GM19395 (cell line): Measurements from ENCODE around the gene SCAANT1.
A peak's percentile ranks its signal among the peaks of the same experiment; 100 is the strongest.

Experiments
- ATAC-seq: cut with Tn5 transposase; IDR thresholded peaks from one replicate; pipeline ENCODE4 v1.9.1; 2021; ENCODE audit warnings: mild to moderate bottlenecking, moderate library complexity; ENCODE audit not compliant: unreplicated experiment

Gene SCAANT1

DNA sequence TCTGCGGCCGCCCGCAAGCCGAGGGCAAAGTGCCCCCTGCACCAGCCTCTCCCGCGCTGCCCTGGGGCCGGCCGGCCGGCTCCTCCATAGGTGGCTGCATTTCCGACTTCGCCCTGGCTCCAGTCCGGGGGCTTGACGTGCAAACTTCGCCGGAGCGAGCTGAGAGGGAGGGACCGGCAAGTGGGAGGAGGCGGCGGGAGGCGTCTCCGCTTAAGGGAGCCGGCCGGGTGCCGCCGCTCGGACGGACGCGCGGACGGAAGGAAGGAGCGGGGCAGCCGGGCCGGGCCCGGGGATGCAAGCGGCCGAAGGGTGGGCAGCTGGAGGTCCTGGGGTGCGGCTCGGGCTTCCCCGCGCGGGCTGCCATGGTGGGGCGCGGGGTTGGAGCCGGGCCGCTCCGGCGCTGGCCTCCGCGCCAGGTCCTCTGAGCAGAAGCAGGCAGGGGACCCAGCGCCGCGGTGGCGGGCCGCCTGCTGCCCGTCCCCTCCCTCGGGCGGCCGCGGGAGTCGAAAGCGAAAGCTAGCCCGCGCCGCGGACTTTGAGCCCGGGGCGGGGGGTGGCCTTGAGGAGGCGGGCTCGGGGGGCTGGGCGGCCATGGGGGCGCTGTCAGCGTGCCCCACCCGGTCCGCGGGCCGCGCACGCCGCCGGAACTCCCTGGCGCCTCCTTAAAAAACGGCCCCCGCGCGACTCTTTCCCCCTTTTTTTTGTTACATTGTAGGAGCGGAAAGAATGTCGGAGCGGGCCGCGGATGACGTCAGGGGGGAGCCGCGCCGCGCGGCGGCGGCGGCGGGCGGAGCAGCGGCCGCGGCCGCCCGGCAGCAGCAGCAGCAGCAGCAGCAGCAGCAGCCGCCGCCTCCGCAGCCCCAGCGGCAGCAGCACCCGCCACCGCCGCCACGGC, at the start of gene SCAANT1:
Gene SCAANT1, minus strand, starts transcription at position 511 of the 895 bp plus-strand sequence.
- peak; percentile 82 for ATAC-seq

DNA sequence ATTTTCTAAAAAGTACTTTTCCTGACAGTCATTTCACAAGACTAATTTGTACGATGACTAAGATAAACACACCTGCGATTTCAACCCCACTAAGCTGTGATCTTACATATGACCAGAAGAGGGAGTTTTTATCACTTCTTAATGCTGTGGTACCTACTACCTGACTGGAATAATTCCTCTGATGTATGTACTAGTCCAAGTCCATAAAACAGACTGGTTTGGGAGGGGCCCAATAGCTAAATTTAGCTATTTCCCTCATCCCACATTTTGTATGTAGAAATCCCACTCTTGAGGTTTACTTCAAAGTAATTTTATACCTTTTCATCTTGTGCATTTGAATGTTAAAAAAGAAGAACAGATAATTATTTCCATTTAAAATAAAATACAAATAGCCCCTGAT, 49.7 kb upstream of the SCAANT1 start:
- peak; percentile 86 for ATAC-seq

DNA sequence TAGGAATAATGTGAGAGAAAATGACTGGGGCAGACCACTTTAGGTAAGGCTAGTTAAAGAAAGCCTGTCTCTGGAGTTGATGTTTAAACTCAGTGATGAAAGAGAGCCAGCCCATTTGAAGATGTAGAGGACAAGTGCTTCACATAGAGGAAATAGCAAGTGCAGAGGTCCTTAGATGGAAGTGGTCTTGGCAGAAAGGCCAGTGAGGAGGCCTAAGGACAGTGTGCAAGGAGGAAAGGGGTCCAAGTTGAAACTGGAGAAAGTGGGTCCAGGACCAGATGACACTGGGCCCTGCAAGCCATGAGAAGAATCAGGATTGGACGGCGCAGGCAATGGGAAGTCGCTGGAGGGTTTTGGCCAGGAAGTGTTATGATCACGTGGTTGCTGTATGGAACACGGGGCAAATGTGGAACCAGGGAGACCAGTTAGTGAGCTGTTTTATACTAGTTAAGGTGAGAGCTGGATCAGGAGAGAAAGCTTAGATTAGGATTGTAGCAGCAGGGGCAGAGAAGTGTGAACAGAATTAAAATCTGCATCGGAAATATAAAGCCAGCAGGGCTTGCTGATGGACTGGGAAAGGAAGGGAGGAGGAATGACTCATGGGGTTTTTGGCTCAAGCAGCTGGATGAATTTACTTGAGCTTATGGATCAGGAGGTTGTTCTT, 48.0 kb upstream of the SCAANT1 start:
- ATAC-seq = peak; percentile 47

DNA sequence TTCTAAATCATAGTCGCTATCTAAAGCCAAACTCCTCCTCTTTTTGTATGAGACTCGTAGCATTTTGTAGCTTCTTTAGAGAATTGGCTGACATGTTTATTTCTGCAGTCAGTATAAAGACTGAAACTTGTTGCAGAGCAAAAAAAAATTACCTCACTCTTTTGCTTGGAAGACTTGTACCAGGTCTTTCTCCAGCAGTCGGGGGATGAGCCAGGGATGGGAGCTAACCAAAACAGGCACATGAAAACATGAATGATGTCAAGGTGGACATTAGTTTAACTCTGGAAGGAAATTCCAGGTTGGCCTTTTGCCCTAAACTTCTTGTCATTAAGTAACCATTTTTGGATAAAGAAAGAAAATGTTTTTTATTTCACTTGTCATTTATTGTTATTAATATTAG, 47.0 kb upstream of the SCAANT1 start:
- no peak for ATAC-seq

DNA sequence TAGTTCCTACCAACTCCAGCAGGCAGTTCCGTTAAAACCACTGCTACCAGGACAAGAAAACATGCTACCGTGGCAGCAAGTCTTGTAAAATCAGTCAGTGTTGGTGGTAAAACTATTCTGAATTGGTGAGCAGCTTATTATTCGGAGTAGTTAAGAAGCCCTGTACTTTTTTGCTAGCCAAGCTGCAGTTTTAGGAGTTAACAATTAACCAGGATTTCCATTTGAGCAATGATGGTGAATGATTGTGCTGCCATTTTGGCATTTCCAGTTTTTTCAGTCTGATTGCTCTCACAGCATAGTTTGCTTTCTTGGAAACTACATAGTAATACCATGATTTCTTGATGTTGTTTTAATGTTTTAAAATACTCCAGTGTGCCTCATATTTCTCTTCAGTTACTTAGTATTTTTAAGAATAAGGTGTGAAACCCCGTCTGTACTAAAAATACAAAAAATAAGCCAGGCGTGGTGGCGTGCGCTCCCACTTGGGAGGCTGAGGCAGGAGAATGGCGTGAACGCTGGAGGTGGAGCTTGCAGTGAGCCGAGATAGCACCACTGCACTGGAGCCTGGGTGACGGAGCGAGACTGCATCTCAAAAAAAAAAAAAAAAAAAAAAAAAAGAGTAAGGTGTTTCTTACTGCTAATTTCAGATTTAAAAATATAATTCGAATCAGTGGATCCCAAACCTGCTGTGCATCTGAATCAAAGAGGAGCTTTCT, 43.8 kb upstream of the SCAANT1 start:
- no peak for ATAC-seq

DNA sequence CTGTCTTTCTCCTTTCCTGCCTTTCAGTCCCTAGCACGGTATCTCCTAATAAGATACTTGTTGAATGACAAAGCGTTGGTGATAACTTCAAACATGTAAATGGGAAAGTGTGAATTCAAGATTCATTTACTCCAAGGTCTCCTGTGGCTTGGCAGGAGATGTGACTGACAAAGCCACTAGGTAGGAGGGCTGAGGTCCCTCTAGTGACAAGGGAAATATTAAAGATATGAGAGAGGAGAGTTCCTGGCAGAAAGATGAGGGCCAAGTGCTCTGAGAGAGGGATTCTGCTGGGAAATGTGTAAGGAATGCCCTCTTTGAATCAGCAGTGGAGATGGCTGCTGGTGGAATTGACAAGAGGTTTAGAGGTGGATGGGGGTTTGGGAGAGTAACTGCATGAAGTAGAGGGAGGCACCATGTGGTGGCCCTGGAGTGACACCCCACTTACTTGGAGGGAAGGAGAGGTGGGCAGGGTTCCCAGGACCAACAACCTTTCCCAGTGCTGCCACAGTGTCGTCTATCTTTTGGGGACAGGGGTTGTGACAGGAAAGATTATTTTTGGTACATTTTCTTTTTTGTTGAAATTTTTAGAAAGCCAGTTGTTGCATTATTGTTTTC, 43.0 kb upstream of the SCAANT1 start:
- ATAC-seq = no peak

DNA sequence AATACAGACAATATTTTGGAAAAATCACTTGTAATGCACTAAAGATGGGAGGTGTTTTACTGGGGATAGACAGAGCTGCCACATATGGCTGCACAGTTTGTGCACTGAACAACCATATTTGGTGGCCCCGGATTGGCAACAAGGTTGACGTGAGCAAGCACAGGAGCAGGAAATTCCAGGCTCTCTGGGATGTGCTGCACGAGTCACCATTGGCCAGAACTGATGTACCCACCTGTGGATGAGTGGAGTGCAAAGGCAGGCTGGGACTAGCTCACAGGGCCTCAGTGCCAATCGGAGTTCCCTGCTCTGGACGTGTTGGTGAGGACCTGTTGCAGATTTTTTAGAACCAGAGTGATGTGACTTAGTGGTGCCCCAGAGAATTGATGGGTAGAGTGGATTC, 42.0 kb upstream of the SCAANT1 start:
- no peak for ATAC-seq

DNA sequence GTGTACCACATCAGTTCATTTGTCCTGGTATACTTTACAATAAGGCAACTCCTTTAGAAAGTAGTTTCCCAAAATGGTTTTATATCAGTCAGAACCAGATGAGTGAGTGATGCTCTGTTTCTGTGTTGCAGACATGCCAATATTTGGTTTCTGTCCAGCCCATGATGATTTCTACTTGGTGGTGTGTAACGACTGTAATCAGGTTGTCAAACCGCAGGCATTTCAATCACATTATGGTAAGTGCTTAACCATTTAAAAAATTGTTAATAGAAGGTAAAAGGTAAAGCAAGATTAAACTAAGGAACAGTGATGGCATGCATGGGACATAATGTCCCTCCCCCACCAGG, 40.0 kb upstream of the SCAANT1 start:
- no peak for ATAC-seq

DNA sequence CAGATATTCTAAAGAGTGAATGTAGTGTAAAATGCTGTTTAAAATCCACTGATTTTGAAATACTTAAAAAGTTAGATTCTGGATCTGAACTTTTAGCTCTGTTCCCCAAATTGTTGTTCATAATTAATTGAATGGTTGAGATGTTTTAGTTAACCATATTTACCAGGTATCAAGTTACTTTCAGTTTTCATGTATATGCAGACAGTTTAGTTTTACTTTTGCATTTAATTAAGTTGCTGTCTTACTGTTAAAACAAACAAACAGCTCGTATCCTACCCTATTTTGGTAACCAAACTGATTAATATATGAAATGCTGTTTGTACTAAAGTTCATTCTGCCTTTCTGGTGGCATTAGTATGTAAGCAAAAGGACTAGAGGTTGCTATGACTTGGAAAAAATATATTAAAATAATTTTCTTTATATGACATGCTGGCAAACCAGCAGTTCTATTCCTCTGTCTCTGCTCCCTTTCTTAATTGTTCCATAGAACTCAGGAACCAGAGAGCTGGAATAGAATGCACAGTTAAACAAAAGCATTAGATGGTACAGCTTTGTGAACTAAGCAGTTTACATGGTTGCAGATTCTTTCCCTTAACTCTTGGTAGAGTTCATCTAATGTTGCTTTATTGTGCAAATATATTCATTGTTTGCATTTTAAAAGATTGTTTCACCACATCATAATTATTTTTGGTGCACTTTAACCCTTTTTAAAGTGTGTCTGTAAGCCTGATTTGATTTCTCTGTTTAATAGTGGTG, 39.5 kb upstream of the SCAANT1 start:
- ATAC-seq = peak; percentile 57

DNA sequence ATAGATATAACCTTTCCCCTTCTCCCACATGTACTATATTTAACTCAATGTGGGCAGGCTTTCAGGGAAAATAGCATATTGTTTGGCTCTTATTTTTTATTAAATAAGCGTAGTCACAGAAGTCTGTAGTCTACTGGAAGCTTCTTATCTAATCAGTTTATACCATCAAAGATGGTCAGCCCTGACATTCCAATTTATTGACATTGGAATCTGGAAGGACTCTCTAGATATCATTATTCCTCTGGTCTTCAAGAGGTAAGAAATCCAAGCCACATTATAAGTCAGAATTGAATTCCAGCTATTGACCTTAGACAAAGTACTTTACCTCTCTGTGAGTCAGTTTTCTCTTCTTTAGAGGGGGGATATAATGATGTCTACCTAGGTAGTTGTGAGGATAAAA, 38.5 kb upstream of the SCAANT1 start:
- no peak for ATAC-seq

DNA sequence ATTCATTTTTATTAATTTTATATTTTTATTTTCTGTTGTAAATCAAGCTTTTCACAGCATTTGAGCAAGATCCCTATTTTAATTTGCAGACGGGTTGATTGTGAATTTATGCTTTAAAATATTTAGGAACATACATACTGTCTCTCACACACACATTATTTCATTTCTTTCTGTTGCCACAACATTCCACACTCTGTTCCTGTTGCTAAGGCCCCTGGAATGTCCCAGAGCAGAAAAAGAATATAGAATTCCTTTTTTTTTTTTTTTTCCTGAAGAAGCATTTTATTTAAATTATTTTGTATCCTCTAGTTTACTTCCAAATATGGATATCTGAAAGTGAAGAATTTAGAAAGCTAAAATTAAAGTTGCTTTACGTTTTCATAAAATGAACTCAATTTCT, 36.8 kb upstream of the SCAANT1 start:
- ATAC-seq = no peak

DNA sequence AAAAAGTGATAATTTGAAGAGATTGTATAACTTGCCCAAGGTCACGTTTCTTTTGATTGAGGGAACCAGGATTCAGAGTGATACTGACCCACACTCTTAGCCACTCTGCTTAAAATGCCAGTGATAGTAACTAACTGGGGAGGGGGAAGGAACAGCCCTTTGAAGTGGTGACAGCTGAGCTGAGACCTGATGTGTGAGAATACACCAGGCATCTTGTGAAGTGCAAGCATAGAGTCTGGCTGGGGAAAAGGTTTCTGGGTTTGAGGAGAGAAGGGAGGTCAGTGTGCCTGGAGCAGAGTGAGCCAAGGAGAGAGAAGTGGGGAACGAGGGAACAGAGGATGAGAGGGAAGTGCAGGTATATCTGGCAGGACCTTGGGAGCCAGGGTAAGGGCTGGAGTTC, 35.4 kb upstream of the SCAANT1 start:
- ATAC-seq = no peak

DNA sequence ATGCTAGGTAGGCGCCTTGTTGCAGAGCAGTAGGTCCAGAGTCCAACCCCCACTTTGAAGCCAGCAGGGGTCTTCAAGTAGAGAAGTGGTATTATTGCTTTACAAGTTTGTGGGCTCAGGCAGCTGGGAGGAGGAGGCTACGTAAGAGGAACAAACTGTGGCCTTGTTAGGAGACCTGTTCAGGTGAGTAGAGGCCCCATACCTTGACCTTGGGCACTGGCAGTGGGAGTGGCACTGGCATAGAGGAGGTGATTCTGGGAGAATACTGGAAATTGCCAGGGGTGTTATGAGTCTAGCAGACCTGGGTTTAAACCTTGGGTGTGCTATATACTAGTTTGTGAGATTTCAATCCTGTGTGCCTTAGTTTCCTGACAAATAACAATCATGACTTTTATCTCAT, 34.6 kb upstream of the SCAANT1 start:
- no peak for ATAC-seq

DNA sequence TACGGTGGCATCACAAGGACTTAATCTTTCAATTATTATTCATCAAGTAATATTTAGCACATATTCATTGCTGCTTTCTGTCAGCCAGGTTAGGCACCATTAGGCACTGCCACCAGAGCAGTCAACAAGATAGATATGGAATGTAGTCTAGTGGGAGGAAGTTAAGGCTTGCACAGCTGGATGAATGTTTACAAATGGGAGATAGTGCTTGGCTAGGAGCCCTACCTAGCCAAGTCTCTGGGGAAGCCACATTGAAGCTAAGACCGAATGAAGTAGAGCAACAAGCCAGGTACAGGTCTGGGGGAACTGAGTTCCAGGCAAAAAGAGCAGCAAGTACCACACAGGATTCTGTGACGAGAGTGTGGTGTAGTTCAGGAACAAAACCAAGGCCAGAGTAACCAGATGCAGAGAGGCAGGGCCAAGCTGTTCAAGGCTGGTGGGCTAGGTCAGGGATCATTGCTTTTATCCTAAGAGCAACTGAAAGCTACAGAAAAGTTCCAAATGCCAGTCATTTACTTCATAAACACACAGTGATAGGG, 33.4 kb upstream of the SCAANT1 start:
- no peak for ATAC-seq

DNA sequence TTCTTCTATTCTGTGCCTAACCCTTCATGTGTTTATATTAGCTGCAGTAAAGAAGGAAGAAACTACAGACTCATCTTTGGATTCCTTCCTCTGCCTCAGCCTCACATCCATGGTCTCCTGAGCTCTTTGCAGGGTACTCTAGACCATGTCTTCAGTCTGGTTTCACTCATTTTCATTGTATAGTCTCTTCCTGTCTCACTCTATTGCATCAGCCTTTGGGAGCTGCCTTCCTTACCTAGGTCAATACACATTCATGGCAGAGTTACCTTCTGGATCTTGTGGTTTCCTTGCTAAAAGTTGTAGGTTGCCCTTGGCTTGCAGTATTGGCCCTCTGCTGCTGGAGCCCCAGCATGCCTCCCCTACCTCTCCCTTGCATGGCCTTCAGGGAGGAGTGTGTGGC, 31.5 kb upstream of the SCAANT1 start:
- no peak for ATAC-seq

DNA sequence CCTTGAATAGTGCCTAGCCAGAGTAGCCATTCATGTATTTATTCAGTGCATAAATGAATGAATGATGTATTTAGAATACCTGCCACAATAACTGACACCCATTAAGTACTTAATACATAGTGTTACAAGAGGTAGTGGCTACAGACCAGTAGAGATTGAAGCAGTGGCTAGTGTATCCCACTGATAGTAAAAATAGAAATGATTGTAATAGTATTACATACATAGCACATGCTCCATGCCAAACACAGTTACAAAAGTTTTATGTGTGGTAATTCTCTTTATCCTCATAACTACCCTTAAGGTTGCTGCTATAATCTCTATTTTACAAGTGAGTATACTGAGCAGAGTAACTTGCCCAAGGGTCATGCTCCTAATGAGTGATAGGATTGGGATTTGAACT, 30.3 kb upstream of the SCAANT1 start:
- no peak for ATAC-seq

DNA sequence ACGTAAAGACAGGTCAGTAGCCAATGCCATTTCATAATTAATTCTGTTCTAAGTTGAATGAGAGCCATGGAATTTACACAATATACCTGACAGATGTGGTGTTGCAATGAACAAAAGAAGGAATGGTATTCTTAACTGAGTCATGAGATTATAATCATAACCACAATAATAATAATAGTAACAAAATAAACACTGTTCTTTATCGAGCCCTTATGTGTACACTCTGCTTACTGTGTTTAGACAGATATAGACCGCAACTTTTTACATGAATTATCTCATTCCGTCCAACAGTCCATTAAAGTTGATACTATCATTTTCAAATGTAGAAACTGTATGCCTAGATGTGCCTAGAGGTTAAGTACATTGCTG, 28.2 kb upstream of the SCAANT1 start:
- no peak for ATAC-seq

DNA sequence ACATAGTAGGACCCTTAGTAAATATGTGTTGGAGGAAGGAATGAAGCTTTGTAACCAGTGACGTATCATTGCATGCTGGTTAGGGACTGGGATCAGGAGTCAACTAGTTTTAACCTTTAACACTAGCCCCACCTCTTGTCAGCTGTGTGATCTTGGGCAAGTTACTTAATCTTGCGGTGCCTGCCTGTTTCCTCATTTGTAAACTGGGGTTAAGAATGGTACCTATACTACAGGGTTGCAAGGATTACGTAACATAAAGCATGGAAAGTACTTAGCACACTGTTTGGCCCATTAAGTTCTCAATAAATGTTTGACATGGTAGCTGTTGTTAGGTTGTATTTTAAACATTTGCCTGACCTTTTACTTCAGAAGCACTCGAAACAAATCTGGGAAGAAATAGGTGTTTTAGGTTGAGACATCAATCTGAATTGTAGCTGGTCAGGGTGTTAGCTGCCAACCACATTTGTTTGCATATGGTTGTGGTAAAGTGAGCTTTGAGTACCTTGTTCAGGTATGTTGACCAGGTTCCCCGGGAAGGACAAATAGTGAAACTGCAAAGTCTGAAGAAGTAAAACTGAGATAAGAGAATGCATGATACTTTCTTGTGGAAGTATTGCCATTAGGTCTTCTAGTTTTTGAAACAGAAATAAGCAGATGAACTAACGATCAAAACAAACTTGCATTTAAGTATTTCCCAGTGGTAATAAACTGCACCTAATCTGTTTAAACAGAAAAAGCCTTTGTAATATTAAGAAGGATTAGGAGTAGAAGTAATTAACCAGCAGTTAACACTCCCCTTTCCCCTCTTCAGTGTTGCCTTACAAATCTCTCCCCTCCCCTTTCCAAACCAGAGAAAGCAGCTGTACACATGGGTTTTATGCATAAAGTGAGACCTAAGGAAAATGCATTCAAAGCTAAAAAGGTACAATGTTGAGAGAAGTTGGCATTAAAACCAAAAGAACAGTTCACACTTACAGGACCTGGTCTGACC, 25.8 kb upstream of the SCAANT1 start:
- ATAC-seq = peak; percentile 64

DNA sequence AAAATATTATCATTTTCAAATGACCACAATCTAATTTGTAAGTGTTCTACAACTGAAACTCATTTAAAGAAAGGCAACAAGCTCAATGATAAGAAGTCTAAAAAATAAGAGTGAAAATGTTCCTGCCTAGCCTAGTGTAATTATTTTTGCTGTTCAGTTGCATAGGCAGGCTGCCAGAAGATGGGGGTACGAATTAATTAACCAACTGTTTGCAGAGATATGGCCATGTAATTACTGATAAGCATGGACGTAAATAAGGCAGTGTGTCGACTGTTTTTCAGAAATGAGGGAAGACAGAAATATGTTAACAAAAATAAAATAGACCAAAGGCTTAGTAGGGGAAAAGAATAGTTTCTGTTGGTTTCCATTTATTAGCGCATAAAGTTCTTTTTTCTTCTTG, 24.7 kb upstream of the SCAANT1 start:
- ATAC-seq = no peak
